Adrenal gland (tissue), 12 donors: ENCODE results near the gene CRISPLD2. TPM values are rescaled to one million over a fixed set of nuclear protein-coding genes. Genes with fewer than 3 reads are reported as not detected.
A peak's percentile ranks its signal among the peaks of the same experiment; 100 is the strongest.

Experiments used
- DNase-seq, 7 donors: peaks; one replicate each; pipeline ENCODE4 v3.0.0-alpha.2; 2019 to 2020
- H3K27ac ChIP-seq, 5 donors: fragments of 200-600 bp; sonication (generic) in 4 of 5; 1 replicate in 3 of 5; 2 replicates in 2 of 5; pipeline versions ENCODE4 v1.5.1 to v1.8.0; 2016 to 2020; ENCODE audit warnings: mild to moderate bottlenecking in 1 of 5
- H3K27me3 ChIP-seq: fragments of 200-600 bp; 2 replicates; pipeline ENCODE4 v1.8.0; 2021
- H3K36me3 ChIP-seq, 2 donors: fragments of 200-600 bp; replicated peaks in 1 of 2; 1 replicate in 1 of 2; 2 replicates in 1 of 2; pipeline versions ENCODE4 v1.5.1 to v1.8.0; 2018 to 2022
- H3K4me1 ChIP-seq, 2 donors: fragments of 200-600 bp; replicated peaks in 1 of 2; 1 replicate in 1 of 2; 2 replicates in 1 of 2; pipeline versions ENCODE4 v1.5.1 to v1.8.0; 2018 to 2021
- H3K4me3 ChIP-seq, 4 donors: fragments of 200-600 bp; sonication (generic) in 3 of 4; one replicate each; pipeline ENCODE4 v1.5.1; 2016 to 2018
- H3K9me3 ChIP-seq, 3 donors: fragments of 200-600 bp; sonication (generic) in 1 of 3; replicated peaks in 1 of 3; 1 replicate in 2 of 3; 2 replicates in 1 of 3; pipeline versions ENCODE4 v1.5.1 to v1.8.0; 2016 to 2021
- POLR2A ChIP-seq, 2 donors: fragments of 450-650 bp; IDR thresholded peaks; one replicate each; pipeline ENCODE4 v1.6.1; 2017; ENCODE audit warnings: antibody characterized with exemption in 2 of 2, mild to moderate bottlenecking in 2 of 2, moderate library complexity in 1 of 2
- WGBS, 4 donors: extraction: QIAGEN DNeasy Blood & Tissue Kit in 2 of 4; methylation state at CpG; one replicate each; pipeline versions ENCODE4 v1.1.5 to v1.1.7; 2013 to 2017; 5-methylcytosine and 5-hydroxymethylcytosine counted together
- intact Hi-C, 2 donors: fragments of 100-400 bp; cut with DNase I; formaldehyde crosslinking; loops; one replicate each; pipeline versions ENCODE4 v1.14.1 to v1.15.0; 2022 to 2023
- polyA plus RNA-seq, 3 donors: library from polyadenylated mRNA; stranded (reverse); fragments of 200-250 nt in 2 of 3; fragments of 350-450 nt in 1 of 3; fragmentation: Illumina TruSeq in 1 of 3; extraction: RNeasy Lipid Tissue Mini Kit (QIAGEN cat#74804) in 1 of 3; gene quantifications; one replicate each; pipeline ENCODE4 v1.2.3, GENCODE V29; 2013 to 2014
- total RNA-seq, 9 donors: library from RNA; depleted of rRNA in 4 of 9; stranded (reverse); fragments of >200 nt in 4 of 9; fragments of 120-200 nt in 1 of 9; fragmentation: NEBNext Ultra II Directional in 1 of 9; extraction: Animal tissue kit (Norgen Biotek cat#: 25700) in 1 of 9; gene quantifications; one replicate each; pipeline versions ENCODE4 v1.1.0 to v1.2.4, GENCODE V29; 2013 to 2023
- TF ChIP-seq, protein P1 (sequence below), 6 experiments: fragments of 450-650 bp in 4 of 6; fragments of 200-600 bp in 2 of 6; sonication (generic) in 1 of 6; IDR thresholded peaks; 1 replicate in 5 of 6; 2 replicates in 1 of 6; pipeline versions ENCODE4 v1.5.1 to v1.8.0; 2016 to 2021; ENCODE audit warnings: antibody characterized with exemption in 6 of 6, mild to moderate bottlenecking in 2 of 6, moderate library complexity in 1 of 6
- donor health status: healthy with polysubstance abuse.
- donor health status: Bipolar disorder and iron deficiency.
- donor health status: DM: yes; HTN: yes; CAD: no.
- donor health status: DM: no; HTN: no; CAD: no.
- donor health status: DM: no; HTN: no; CAD: no.
- donor health status: DM: yes; HTN: yes; CAD: no.

Gene CRISPLD2
- total and polyA plus RNA-seq, 12 donors = 2.1 to 362 (median 57.5) TPM

DNA sequence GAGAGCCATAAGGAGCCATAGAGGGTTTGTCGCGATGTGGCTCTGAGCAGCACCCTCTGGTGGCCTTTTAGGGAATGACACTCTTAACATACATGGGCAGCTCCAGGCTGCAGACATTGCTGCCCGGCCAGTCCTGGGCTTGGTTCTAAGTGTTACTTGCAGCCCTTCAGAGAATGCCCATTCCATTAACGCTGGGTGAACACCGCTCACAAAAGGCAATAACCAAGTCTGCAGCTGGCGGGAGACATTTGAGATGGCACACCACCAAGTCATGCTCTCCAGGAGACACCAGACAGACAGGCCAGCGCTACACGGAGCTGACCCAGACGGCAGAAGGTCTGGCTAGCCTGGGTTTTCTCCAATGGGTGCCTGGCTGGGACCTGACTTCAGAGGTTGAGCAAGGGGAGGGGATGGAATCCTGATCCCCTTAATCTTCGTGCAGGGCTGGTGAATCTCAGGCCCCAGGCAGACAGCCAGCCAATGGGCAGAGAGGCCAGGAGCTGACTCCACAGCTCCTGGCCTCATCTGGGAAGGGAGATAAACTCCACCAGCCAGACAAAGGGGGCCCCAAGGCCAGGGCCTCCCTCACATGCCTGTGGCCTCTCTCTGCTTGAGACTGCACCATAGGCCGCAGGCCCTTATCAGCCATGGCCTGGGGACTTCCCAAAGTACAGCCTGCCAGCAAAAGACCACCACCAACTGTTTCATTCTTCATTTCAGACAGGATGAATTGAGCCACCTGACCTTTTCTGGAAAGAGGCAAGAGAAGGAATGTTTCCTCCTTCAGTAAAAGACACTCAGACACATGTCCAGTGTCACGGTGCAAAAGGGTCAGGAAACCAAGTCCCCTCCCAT lies 132.8 kb downstream of the CRISPLD2 start:
- peaks cover 13 to 21% of the 10 kb centered on the region in 2 donors for H3K4me1 ChIP-seq
- H3K27ac ChIP-seq = peak overlapping the region in 4 of 5 donors; percentile 13 to 70 (median 58)

DNA sequence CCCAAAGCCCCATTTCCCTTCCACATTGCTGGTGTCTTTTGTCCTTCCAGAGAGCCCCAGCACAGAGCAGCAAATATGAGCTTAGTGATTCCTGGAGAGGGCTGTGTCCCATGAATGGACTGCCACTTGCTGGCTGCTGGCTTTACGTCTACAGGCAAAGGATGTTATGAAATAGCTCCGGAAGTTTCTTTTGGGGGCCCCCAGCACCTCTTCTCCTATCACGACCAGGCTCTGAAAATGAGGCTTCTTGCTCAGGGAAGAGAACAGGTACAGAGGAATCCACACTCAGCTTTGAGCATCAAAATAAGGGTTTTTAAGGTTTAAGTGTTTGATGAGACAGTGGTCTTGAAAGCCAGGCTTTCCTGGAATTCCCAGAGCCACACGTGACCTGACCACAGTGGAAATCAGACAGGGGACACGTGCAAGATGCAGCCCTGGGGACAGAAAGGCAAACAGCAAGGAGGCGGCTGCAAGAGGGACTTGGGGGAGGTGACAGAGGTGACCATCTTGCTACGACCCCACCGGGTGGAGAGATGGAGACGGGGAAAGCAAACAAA lies 133.5 kb downstream of the CRISPLD2 start:
- DNase-seq = no peak
- WGBS, 4 donors = 64 to 73% (median 67%) methylated on average over 9 of the region's 9 CpGs
- Histone ChIP-seq H3K27me3 (no peaks in the 10 kb centered on the region), H3K27ac (peak overlapping the region in 4 of 5 donors; percentile 13 to 70 (median 44)), H3K36me3 (no peaks in the 10 kb centered on the region), H3K4me3 (no peak overlapping the region), H3K9me3 (no peaks in the 10 kb centered on the region), H3K4me1 (peaks cover 13 to 21% of the 10 kb centered on the region in 2 donors)
- TF ChIP-seq POLR2A (IDR thresholded peaks at IDR 0.05) = no peak
- intact Hi-C loops = loop anchor here in 1 of 2 donors (5.0 to 10.0 kb wide), 3 partner anchors 36 to 198 kb away; no protein-coding TSS in a partner anchor

More for the DNA sequence above, 132.8 kb downstream of the CRISPLD2 start:
- WGBS, 4 donors = 19 to 38% (median 30%) methylated on average over 10 to 12 of the region's 12 CpGs
- intact Hi-C loops = loop anchor here in 1 of 2 donors (5.0 to 10.0 kb wide), 3 partner anchors 35 to 198 kb away; no protein-coding TSS in a partner anchor
- Histone ChIP-seq H3K27me3 (no peaks in the 10 kb centered on the region), H3K4me3 (no peak overlapping the region), H3K9me3 (no peaks in the 10 kb centered on the region), H3K36me3 (no peaks in the 10 kb centered on the region)
- TF ChIP-seq, protein P1, sequence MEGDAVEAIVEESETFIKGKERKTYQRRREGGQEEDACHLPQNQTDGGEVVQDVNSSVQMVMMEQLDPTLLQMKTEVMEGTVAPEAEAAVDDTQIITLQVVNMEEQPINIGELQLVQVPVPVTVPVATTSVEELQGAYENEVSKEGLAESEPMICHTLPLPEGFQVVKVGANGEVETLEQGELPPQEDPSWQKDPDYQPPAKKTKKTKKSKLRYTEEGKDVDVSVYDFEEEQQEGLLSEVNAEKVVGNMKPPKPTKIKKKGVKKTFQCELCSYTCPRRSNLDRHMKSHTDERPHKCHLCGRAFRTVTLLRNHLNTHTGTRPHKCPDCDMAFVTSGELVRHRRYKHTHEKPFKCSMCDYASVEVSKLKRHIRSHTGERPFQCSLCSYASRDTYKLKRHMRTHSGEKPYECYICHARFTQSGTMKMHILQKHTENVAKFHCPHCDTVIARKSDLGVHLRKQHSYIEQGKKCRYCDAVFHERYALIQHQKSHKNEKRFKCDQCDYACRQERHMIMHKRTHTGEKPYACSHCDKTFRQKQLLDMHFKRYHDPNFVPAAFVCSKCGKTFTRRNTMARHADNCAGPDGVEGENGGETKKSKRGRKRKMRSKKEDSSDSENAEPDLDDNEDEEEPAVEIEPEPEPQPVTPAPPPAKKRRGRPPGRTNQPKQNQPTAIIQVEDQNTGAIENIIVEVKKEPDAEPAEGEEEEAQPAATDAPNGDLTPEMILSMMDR (IDR thresholded peaks at IDR 0.05) = peak; percentile 87 to 96 (median 93)
- no peak for TF ChIP-seq POLR2A (IDR thresholded peaks at IDR 0.05)
- DNase-seq = peak; percentile 81 to 94 (median 87)

DNA sequence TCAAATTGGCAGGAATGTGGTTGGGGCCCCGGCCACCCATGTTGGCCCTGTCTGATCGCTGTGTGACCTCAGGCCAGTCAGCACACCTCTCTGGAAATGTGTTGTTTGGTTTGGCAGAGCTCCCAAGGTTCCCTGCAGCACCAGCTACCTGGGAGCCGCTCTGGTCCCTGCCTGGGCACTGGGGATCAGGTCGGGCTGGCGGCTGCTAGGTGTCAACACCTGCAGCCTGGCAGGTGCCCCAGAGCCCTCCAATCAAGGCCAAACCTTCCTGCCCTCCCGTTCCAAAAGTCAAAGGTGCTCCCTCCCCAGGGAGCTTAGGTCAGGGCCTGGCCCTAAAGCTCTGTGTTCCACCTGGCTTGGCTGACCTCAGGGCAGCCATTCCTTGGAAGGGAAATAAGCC lies 135.6 kb downstream of the CRISPLD2 start:
- H3K27me3 ChIP-seq = no peaks in the 10 kb centered on the region
- H3K36me3 ChIP-seq = no peaks in the 10 kb centered on the region
- no peak overlapping the region for H3K4me3 ChIP-seq
- intact Hi-C loops = loop anchor here in 1 of 2 donors (10.0 kb wide), 2 partner anchors 111 to 201 kb away; no protein-coding TSS in a partner anchor
- H3K27ac ChIP-seq = no peak overlapping the region
- H3K9me3 ChIP-seq = no peaks in the 10 kb centered on the region
- no peak for DNase-seq
- H3K4me1 ChIP-seq = peaks cover 13 to 21% of the 10 kb centered on the region in 2 donors
- TF ChIP-seq POLR2A (IDR thresholded peaks at IDR 0.05) = no peak
- TF ChIP-seq, protein P1 (IDR thresholded peaks at IDR 0.05) = no peak
- WGBS, 4 donors = 48 to 90% (median 68%) methylated on average over 2 to 6 of the region's 6 CpGs

DNA sequence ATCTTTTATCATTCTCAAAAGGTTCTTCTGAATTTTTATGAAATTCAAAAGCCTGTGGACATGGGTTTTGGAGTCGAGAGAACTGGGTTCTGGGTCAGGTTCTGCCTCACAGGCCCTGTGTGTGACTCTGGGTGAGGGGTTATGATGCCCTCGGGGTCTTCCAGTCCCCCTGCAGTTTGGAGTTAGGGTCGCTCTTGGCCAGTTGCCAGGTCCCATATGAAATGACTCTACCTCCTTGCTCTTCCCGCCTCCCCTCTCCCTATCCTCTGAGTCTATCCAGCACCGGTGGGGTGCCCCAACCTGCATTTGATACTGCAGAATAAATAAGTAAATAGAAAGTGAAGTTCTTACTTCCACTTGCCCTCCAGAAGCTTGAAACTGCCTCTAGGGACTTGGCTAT lies 137.4 kb downstream of the CRISPLD2 start:
- TF ChIP-seq, protein P1 (IDR thresholded peaks at IDR 0.05) = no peak
- TF ChIP-seq POLR2A (IDR thresholded peaks at IDR 0.05) = no peak
- H3K27ac ChIP-seq = no peak overlapping the region
- DNase-seq = no peak
- peaks cover 11 to 16% of the 10 kb centered on the region in 2 donors for H3K4me1 ChIP-seq
- H3K9me3 ChIP-seq = no peaks in the 10 kb centered on the region
- H3K36me3 ChIP-seq = no peaks in the 10 kb centered on the region
- WGBS, 4 donors = 69 to 90% (median 86%) methylated on average over 5 of the region's 5 CpGs
- H3K4me3 ChIP-seq = no peak overlapping the region
- H3K27me3 ChIP-seq = no peaks in the 10 kb centered on the region
- intact Hi-C loops = loop anchor here in 1 of 2 donors (10.0 kb wide), 2 partner anchors 112 to 202 kb away; no protein-coding TSS in a partner anchor
